PC-3 (cell line): ENCODE measurements around the gene AKAP13.

ENCODE experiments used
- EZH2 ChIP-seq: fragments of 300-600 bp; sonication (generic); IDR thresholded peaks from one replicate; pipeline ENCODE4 v1.6.1; 2017; ENCODE audit warnings: antibody characterized with exemption, mild to moderate bottlenecking, low read length; ENCODE audit not compliant: unreplicated experiment
- TF ChIP-seq, protein P1 (sequence below): fragments of 300-600 bp; sonication (generic); conservative IDR thresholded peaks from 2 replicates; pipeline ENCODE4 v1.5.1; 2017; ENCODE audit warnings: antibody characterized with exemption, low read depth, mild to moderate bottlenecking, low read length

DNA sequence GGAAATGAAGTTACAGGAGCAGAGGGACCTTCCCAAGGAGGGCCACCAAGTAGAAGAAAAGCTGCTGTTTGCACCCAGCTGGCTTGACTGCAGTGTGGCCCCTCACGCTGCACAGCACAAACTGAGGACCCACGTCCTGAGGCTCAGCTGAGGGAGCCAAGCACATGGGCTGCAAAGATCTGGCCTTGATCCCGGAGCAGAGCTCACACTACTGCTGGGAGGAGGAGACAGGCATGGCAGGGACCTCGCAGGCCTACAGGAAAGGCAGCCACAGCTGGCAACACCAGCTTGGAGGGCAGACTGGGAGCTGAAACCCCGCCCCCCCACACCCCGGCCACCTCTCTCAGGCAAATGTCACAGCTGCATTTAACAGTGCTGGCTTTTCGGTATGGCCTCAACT lies 374.6 kb downstream of the AKAP13 start:
- TF ChIP-seq, protein P1, sequence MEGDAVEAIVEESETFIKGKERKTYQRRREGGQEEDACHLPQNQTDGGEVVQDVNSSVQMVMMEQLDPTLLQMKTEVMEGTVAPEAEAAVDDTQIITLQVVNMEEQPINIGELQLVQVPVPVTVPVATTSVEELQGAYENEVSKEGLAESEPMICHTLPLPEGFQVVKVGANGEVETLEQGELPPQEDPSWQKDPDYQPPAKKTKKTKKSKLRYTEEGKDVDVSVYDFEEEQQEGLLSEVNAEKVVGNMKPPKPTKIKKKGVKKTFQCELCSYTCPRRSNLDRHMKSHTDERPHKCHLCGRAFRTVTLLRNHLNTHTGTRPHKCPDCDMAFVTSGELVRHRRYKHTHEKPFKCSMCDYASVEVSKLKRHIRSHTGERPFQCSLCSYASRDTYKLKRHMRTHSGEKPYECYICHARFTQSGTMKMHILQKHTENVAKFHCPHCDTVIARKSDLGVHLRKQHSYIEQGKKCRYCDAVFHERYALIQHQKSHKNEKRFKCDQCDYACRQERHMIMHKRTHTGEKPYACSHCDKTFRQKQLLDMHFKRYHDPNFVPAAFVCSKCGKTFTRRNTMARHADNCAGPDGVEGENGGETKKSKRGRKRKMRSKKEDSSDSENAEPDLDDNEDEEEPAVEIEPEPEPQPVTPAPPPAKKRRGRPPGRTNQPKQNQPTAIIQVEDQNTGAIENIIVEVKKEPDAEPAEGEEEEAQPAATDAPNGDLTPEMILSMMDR = no peak
- no peak for TF ChIP-seq EZH2
